Midbrain (tissue), 1 donor: ENCODE data around the gene PRICKLE4.
"Not testable (repeated sequence)": the region's sequence is repeated elsewhere in the genome, so short reads cannot be mapped to it uniquely, and the experiment has no call there.

ENCODE experiments used
- DNase-seq: peaks from one replicate; lab custom pipeline; 2025; lab: John Stamatoyannopoulos, UW

The PRICKLE4 gene

DNA sequence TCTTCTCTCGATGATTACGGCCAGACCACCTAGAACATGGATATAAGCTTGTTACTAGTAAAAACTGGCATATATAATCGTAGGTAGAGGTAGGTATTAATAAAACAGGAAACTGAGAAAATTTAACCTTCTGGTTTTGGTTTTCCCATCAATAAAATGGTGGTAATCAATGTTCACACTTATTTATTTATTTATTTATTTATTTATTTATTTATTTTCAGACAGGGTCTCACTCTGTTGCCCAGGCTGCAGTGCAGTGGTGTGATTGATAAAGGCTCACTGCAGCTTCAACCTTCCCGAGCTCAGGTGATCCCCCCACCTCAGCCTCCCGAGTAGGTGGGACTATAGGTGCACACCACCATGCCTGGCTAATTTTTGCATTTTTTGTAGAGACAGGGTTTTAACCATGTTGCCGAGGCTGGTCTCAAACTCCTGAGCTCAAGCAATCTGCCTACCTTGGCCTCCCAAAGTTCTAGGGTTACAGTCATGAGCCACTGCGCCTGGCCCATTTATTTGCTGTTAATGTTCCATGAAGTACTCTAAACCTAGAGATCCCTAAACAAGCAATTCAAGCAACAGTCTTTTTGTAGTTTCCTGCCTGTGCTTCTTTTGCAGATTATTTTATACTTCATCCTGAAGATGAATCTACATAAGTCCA, 18.4 kb downstream of the PRICKLE4 start:
- no peak for DNase-seq

DNA sequence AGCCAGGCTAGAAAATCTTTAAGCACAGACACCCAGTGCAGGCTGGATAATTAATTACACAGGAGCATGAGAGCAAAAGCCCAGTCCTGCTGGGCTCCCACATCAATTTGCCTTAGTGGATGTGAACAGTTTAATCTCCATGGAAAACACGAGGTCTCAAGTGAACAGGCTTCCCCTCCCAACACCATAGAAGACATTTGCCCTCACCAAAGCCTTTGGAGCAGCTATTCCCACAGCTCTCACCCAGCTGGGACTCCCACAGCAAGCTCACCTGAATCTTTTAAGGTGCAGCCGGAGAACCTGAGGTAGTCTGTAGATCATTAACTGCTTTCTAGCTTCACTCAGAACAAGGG, 19.0 kb downstream of the PRICKLE4 start:
- no peak for DNase-seq

DNA sequence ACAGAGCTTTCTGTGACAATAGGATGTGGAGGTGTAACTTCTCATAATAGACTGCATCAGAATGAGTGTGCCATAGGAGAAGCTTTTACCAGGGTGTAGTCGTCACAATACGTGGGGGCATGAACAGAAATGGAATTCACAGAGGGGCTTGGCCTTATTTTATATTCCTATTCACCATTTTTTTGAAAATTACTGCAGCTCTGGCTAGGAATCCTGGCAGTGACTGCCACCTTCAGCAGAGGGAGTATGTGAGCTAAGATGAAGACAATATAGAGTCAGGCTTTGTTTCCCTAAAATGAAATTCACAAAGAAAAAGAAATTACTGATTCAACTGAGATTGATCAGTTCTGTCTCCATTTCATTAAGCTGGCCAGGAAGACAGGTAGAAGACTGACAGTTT, 20.8 kb downstream of the PRICKLE4 start:
- no peak for DNase-seq

DNA sequence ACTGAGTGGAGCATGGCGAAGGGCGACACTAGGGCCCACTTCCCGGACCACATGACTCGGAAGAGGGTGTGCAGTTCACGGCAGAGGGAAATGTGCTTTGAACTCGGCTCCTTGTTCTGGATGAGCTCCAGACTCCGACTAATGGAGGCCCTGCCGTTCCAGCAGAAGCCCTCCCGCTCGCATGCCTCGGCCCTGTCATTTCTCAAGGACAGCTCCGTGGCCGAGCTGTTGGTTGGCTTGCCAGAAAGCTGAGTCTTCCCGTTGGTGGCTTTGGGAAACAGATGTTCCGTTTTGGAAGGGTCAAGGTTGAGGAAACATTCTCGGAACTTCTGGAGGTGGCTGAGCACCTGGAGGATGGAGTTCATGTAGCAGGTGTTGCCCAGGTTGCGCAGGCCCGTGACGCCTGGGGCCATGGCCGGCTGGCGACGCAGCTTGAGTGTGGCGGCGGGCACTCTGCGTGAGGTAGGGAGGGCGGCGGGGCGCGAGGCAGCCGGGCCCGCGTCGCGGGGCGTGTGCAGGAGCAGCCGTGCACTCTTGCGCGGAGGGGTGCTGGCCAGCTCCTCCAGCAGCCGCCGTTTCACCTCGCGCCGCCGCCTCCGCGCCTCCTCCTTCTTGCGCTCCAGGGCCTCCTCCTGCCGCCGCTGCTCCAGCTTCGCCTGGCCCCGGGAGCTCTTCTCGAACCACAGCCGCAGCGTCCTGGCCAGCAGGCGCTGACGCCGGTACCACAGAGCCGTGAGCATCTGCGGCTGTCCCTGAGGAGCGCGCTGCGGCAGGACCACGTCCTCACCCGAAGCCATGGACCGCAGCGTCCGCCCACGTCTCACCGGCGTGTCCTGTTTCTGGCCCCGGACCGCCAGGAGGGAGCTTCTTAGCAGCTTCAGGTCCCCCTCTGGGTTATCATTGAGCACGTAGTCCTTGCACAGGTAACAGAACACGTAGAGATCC, 25.5 kb downstream of the PRICKLE4 start:
- DNase-seq = no peak

DNA sequence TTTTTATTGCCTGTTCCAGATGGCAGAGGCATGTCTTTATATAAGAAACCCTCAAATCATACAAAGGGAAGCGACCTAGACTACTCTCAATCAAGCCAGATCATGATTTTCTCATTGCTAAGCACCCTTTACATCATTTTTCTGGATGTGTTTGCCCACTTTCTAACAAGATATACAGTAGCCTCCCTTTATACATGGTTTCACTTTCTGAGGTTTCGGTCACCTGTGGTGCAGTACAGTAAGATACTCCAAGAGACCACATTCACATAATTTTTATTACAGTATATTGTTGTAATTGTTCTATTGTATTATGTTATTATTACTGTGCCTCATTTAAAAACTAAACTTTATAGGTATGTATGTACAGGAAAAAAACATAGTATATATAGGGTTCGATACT, 30.5 kb downstream of the PRICKLE4 start:
- DNase-seq = no peak

DNA sequence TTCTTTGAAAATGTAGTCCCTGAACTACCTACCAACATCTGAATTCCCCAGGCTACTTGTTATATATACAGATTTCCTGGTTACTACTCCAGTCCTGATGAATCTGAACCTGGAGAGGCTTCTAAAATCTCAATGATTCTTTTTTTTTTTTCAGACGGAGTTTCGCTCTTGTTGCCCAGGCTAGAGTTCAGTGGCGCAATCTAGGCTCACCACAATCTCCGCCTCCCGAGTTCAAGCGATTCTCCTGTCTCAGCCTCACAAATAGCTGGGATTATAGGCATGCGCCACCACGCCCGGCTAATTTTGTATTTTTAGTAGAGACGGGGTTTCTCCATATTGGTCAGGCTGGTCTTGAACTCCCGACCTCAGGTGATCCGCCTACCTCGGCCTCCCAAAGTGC, 31.4 kb downstream of the PRICKLE4 start:
- not testable (repeated sequence) for DNase-seq

DNA sequence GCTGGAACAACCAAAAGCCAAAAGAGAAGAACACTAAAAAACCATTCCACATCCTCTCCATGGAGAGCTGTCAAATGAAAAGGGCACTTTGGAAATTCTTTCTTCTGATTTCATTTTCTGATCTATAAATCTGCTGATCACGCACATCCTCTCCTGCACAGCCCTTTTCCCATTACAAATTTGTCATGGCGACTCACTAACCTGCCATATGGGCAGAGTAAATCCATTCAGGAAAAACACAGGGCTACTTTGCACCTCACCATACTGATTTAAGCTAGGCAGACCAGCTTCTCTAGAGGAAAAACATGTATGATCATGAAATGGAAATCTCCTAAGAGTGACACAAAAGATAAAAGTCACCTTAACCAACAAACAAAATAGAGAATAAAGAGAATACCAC, 32.9 kb downstream of the PRICKLE4 start:
- DNase-seq = no peak

DNA sequence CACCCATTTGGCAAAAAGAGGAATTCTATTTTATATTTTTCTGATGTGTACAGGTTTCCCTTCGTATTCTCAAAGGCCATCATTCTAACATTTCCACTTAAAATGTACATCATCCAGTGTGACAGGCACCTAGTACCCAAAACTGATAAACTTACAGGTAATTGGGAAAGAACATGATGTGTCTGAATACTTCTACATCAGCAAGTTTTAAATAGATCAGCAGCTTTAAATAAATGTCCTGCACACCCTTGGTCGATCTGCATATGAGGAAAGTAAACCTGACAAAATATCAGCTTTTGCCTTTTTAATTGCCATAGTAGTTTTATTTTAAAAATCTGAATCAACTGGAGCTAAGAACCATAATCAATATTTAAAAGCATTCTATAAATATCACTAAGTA, 33.4 kb downstream of the PRICKLE4 start:
- no peak for DNase-seq

DNA sequence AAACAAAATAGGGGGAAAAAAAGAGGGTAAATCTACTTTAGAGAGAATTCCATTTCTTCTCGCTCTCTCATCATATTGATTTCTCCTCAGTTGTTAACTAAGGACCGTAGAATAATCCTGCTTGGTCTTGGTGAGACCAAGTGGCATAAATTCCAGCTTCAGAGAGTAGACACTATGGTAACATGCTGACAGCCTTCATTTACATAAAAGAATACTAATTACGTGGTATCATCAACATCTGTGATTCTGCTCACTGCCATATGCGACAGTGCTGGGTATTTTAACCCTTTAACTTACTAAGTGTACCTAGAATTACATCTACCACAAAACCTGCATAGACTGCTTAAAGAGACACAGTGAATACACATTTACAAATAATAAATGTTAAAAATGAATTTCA, 34.0 kb downstream of the PRICKLE4 start:
- no peak for DNase-seq

DNA sequence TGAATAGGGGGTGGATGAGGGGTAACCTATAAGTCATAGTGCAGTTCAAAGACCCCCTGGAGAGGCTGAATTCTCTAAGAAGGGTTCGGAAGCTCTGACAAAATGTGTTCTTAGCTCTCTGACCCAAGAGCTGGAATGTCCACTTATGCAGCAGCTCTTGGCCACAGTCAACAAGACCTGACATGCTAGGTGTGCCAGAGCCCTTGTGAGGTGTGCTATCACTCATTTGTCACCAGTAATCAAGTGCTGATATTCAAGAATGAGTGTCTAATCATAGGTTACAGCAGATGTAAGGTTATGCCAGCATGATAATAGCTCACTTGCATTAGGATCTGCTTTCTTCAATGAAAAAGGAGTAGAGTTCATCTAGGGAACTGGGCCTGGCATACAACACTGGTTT, 35.0 kb downstream of the PRICKLE4 start:
- DNase-seq = no peak

DNA sequence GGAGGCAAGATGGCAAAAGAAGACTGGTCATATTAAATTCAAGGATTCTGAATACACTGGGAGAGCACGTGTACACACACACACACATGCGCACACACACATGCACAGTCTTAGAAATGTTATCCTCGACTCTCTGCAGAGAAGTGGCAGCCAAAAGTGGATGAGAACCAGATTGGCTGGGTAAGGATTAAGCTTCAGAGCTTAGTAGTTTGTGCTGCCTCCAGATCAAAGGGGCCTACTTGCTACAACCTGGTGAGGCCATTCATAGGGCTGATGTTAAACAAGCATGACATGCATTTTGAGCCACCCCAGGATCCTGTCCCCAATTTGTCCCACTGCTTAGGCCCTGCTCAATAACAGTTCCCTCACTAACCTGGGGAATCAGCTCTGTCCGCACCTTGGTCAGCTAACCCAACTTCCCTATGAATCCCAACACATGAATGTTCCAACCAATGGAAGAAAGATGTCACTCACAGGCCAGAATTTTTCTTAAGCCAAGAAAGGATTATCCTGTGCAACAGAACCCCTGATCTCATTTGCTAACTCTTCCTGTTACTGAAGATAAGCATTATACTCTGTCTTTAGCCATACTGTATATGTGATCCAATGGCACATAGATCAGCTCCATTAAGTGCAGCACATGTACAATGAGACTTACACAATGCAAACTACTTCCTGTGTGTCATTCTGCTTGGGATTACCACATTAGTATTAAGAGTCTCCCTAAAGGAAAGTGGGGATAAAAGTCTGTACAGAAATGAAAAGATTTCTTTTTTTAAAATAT, 37.9 kb downstream of the PRICKLE4 start:
- DNase-seq = no peak

DNA sequence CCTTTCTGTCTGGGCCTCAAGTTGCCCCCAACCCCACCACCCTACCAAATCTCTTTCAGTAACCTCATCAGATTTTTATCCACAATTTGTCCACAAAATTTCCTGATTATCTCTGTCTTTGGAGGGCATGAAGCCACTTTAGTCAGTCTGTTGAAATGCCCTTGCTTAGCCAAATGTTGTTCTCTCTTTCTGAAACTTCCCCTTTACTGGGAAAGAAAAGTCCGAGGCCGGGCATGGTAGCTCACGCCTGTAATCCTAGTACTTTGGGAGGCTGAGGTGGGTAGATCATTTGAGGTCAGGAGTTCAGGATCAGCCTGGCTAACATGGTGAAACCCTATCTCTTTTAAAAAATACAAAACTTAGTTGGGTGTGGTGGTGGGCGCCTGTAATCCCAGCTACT, 40.7 kb downstream of the PRICKLE4 start:
- DNase-seq = no peak

DNA sequence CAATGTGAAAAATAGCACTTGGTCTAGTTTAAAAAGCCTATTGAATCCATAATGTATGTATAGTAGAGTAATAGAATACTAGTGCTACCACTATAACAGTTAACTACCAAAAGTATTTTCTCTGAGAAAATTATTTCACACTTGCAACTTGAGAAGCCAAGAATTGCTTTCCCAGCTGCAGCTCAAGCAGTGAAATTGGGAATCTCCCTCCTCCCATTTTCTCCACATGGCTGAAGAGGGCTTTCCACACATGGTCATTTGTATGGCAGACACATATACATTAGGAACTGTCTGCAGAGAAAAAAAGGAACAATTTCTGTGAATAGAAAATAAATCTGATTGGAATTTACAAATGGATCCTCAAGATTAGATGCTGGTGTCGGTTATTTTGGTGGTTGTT, 41.4 kb downstream of the PRICKLE4 start:
- no peak for DNase-seq

DNA sequence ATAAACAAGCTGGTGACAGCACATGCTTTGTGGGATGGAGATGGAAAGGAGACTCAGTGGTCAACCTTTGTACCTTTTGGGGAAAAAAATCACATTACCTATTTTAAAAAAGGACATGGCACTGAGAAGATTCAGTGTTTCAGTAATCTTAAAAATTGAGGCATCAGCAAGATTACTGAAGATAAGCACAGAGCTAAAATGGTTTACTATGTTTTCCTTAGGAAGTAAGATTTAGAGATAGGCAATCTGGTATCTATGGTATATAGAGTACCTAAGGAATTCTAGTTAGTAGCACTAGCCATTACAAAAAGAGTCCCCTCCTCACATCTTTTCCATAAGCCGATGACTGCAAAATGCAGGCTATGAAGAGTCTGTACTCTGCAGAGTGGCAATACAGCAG, 42.6 kb downstream of the PRICKLE4 start:
- DNase-seq = no peak

DNA sequence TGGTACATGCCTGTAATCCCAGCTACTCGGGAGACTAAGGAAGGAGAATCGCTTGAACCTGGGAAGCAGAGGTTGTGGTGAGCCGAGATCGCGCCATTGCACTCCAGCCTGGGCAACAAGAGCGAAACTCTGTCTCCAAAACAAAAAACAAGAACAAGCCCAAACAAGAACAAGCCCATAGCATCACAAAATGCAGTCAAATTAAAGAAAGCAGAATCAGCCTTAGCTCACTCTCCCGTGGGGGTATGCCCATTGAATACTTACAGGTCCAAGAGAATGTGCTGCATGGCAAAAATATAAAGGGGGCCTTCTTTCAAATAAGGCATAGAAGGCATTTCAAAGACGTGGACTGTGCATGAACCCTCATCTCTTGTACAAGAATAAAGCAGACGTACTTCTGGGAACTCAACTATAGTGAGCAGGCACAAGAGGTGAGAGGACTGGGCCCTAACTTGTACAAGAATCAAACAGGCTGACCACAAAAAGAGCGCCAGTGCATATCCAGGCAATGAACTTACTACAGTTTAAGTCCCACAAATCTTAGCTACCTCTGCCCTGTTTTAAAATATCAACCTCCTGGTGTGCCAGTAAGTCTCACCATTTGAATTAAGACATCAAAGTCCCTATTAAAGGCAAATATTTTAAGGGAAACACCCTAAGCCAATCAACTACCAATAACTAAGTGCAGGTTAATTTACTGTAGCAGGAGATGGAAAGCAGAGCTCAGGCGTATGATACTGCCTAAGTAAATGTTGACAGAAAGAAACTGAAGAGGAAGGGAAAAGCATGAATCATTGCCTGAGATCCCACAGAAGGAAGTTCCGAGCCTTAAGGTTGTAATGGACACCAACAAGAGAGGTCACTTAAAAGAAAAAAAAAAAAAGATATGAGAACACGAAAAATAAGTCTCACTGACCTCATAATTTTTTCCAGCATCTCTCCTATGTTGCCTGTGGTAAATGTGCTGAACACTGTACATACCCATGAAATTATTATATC, 44.3 kb downstream of the PRICKLE4 start:
- no peak for DNase-seq

DNA sequence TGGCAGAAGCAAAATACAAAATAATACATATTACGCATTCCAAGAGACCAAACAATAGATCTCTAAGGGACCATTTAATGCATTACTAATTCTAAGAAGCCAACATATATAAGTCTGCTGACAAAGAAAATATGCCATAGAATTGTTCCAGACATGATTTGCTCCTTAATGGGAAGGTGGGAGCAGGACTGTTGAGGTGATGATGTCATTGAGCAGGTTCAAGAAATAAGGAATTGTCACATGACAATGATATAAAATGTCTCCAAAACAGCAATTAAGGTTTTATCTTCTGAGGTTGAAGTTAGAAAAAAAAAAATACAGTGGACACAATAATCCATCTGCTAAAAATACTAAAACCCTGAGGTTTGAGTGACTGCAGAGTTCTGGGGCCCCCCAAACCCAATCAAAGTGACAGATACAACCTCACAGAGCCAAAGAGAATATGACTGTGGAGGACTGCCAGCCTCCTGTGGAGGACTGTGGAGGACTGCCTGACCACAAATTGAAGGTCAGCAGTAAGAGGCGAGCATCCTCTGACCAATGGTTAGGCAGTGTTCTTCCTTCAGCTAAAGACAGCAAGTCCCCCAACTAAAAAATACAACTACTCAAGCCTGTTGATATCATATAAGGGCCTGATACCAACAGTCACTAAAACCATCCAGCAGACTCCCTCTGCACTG, 45.9 kb downstream of the PRICKLE4 start:
- no peak for DNase-seq

DNA sequence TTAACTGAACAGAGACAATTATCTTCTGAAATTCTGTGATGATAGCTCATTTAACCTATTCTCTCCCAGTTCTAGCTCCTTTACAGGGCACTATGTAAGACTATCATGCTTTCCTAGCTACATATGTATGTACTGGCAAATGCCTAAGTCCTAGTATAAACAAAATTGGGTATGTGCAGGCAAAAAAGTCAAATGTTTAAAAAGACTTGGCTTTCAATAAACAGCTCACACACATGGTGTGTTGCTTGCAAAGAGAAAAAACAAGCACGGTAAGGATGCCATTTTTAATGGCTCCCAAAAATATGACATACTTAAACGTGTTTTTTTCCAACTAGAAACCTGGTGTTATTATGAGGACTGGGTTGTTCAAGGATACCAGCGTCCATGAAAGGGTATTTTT, 51.7 kb downstream of the PRICKLE4 start:
- no peak for DNase-seq

DNA sequence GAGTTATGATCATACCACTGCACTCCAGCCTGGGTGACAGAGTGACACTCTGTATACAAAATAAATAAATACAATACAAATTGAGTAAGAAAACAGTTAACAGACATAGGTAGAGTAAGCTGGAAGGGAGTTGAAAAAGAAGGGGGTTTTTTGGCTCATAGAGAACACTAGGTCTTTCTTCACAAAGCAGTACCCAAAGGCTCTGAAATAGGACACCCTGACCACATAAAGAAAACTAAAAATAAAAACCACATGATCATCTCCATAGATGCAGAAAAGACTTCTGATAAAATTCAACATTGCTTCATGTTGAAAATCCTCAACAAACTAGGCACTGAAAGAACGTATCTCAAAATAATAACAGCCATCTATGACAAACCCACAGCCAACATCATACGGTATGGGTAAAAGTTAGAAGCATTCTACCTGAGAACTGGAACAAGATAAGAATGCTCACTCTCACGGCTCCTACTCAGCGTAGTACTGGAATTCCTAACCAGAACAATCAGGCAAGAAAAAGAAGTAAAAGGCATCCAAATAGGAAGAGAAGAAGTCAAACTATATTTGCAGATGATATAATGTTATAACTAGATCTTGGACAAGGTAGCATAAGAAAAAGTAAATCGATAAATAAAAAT, 55.6 kb downstream of the PRICKLE4 start:
- DNase-seq = no peak

DNA sequence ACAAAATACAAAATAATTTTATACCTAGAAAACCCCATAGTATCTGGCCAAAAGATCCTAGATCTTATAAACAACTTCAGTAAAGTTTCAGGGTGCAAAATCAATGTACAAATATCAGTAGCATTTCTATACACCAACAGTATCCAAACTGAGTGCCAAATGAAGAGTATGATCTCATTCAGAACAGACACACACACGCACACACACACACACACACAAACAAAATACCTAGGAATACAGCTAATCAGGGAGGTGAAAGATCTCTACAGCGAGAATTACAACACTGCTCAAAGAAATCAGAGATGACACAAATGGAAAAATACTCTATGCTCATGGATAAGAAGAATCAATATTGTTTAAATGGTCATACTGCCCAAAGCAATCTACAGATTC, 56.1 kb downstream of the PRICKLE4 start:
- DNase-seq = no peak
